ENCODE measurements around the gene FASTKD1. TPM values are rescaled to one million over a fixed set of nuclear protein-coding genes. Genes with fewer than 3 reads are reported as not detected.
"Not testable (repeated sequence)": the region's sequence is repeated elsewhere in the genome, so short reads cannot be mapped to it uniquely, and the experiment has no call there.

FASTKD1 gene
- total RNA-seq (10 to 100 TPM; 12.3 to 24.2 TPM), polyA plus RNA-seq (10 to 100 TPM in 1 of 2 donors, 1 to 10 TPM in 1; 7.0 to 17.6 TPM)
- long read RNA-seq, donor 1, partial matches to known transcripts = 1 of 9 reads
- long read RNA-seq, donor 1, other reads (novel, unspliced or antisense) = 5 of 9 reads
- long read RNA-seq, donor 2, partial matches to known transcripts = 0 of 4 reads
- long read RNA-seq, donor 2, other reads (novel, unspliced or antisense) = 3 of 4 reads

- peak; percentile 96 for ATAC-seq (ENCODE audit: low FRiP score)
- intact Hi-C loops (cut with DNase I) = no loop called here
- peak; percentile 94 to 96 for DNase-seq
- peak within 1 kb of the TSS; percentile 81 to 100 for H3K4me3 ChIP-seq (ENCODE audit: low read length in 2 of 2)
- peaks cover 0 to 4% of the 10 kb centered on the region in 2 donors for H3K4me1 ChIP-seq (ENCODE audit: control insufficient read depth in 1 of 2, insufficient read depth in 2 of 2, low read length in 2 of 2)
- no peaks in the 10 kb centered on the region for H3K27me3 ChIP-seq (ENCODE audit: control insufficient read depth in 1 of 2, insufficient read depth in 2 of 2, low read length in 1 of 2)
- H3K36me3 ChIP-seq (ENCODE audit: control insufficient read depth in 1 of 2, insufficient read depth in 2 of 2, low read length in 1 of 2) = no peaks in the 10 kb centered on the region
- 1% methylated on average over 33 of the region's 33 CpGs for WGBS, 2 donors
- peak within 1 kb of the TSS in 1 of 2 donors; percentile 51 for H3K27ac ChIP-seq (ENCODE audit: low read depth in 1 of 2, low read length in 2 of 2)
- no peaks in the 10 kb centered on the region for H3K9me3 ChIP-seq (ENCODE audit: control insufficient read depth, low read length)
These were observed at the start of gene FASTKD1 for GRCh38 chr2:169573160-169573973. TSS of gene FASTKD1 (minus strand) at chr2:169573865. CDS start at chr2:169572029, 1,836 bp downstream.

GRCh38 chr2:169623235-169623634 is 49.6 kb upstream of the FASTKD1 start:
- H3K27ac ChIP-seq (ENCODE audit: low read depth in 1 of 2, low read length in 2 of 2) = no peak overlapping the region
- intact Hi-C loops (cut with DNase I) = no loop called here
- H3K36me3 ChIP-seq (ENCODE audit: control insufficient read depth in 1 of 2, insufficient read depth in 2 of 2, low read length in 1 of 2) = peaks cover 0 to 4% of the 10 kb centered on the region in 2 donors
- no peaks in the 10 kb centered on the region for H3K4me1 ChIP-seq (ENCODE audit: control insufficient read depth in 1 of 2, insufficient read depth in 2 of 2, low read length in 2 of 2)
- no peak overlapping the region for H3K4me3 ChIP-seq (ENCODE audit: low read length in 2 of 2)
- 85 to 87% methylated on average over 4 of the region's 4 CpGs for WGBS, 2 donors
- H3K9me3 ChIP-seq (ENCODE audit: control insufficient read depth, low read length) = no peaks in the 10 kb centered on the region
- H3K27me3 ChIP-seq (ENCODE audit: control insufficient read depth in 1 of 2, insufficient read depth in 2 of 2, low read length in 1 of 2) = no peaks in the 10 kb centered on the region
- ATAC-seq (ENCODE audit: low FRiP score) (no peak), DNase-seq (no peak)

- ATAC-seq (ENCODE audit: low FRiP score) = no peak
- H3K27me3 ChIP-seq (ENCODE audit: control insufficient read depth in 1 of 2, insufficient read depth in 2 of 2, low read length in 1 of 2) = no peaks in the 10 kb centered on the region
- H3K9me3 ChIP-seq (ENCODE audit: control insufficient read depth, low read length) = no peaks in the 10 kb centered on the region
- H3K27ac ChIP-seq (ENCODE audit: low read depth in 1 of 2, low read length in 2 of 2) = no peak overlapping the region
- WGBS, 2 donors = 55 to 63% methylated on average over 1 of the region's 1 CpG
- intact Hi-C loops (cut with DNase I) = no loop called here
- no peak overlapping the region for H3K4me3 ChIP-seq (ENCODE audit: low read length in 2 of 2)
- peaks cover 0 to 2% of the 10 kb centered on the region in 2 donors for H3K36me3 ChIP-seq (ENCODE audit: control insufficient read depth in 1 of 2, insufficient read depth in 2 of 2, low read length in 1 of 2)
- DNase-seq = no peak
- H3K4me1 ChIP-seq (ENCODE audit: control insufficient read depth in 1 of 2, insufficient read depth in 2 of 2, low read length in 2 of 2) = no peaks in the 10 kb centered on the region
These were observed 46.8 kb upstream of the FASTKD1 start for GRCh38 chr2:169620509-169620908.

GRCh38 chr2:169619946-169620345 is 46.3 kb upstream of the FASTKD1 start:
- H3K4me1 ChIP-seq (ENCODE audit: control insufficient read depth in 1 of 2, insufficient read depth in 2 of 2, low read length in 2 of 2) = no peaks in the 10 kb centered on the region
- no peaks in the 10 kb centered on the region for H3K27me3 ChIP-seq (ENCODE audit: control insufficient read depth in 1 of 2, insufficient read depth in 2 of 2, low read length in 1 of 2)
- ATAC-seq (ENCODE audit: low FRiP score) = no peak
- no peak overlapping the region for H3K27ac ChIP-seq (ENCODE audit: low read depth in 1 of 2, low read length in 2 of 2)
- 46 to 50% methylated on average over 3 of the region's 3 CpGs for WGBS, 2 donors
- H3K36me3 ChIP-seq (ENCODE audit: control insufficient read depth in 1 of 2, insufficient read depth in 2 of 2, low read length in 1 of 2) = peaks cover 0 to 2% of the 10 kb centered on the region in 2 donors
- no peak overlapping the region for H3K4me3 ChIP-seq (ENCODE audit: low read length in 2 of 2)
- intact Hi-C loops (cut with DNase I) = no loop called here
- no peaks in the 10 kb centered on the region for H3K9me3 ChIP-seq (ENCODE audit: control insufficient read depth, low read length)
- no peak for DNase-seq

GRCh38 chr2:169615982-169616381 is 42.3 kb upstream of the FASTKD1 start:
- H3K4me1 ChIP-seq (ENCODE audit: control insufficient read depth in 1 of 2, insufficient read depth in 2 of 2, low read length in 2 of 2); H3K27me3 ChIP-seq (ENCODE audit: control insufficient read depth in 1 of 2, insufficient read depth in 2 of 2, low read length in 1 of 2); H3K27ac ChIP-seq (ENCODE audit: low read depth in 1 of 2, low read length in 2 of 2); ATAC-seq (ENCODE audit: low FRiP score); DNase-seq; H3K9me3 ChIP-seq (ENCODE audit: control insufficient read depth, low read length); H3K36me3 ChIP-seq (ENCODE audit: control insufficient read depth in 1 of 2, insufficient read depth in 2 of 2, low read length in 1 of 2); intact Hi-C loops (cut with DNase I); H3K4me3 ChIP-seq (ENCODE audit: low read length in 2 of 2): not testable (repeated sequence)
- 99 to 100% methylated on average over 1 of the region's 1 CpG for WGBS, 2 donors

GRCh38 chr2:169613876-169614275 is 40.2 kb upstream of the FASTKD1 start:
- H3K4me3 ChIP-seq (ENCODE audit: low read length in 2 of 2) = no peak overlapping the region
- H3K9me3 ChIP-seq (ENCODE audit: control insufficient read depth, low read length) = no peaks in the 10 kb centered on the region
- no peak for ATAC-seq (ENCODE audit: low FRiP score)
- intact Hi-C loops (cut with DNase I) = no loop called here
- peaks cover 2% of the 10 kb centered on the region in 2 donors for H3K36me3 ChIP-seq (ENCODE audit: control insufficient read depth in 1 of 2, insufficient read depth in 2 of 2, low read length in 1 of 2)
- DNase-seq = no peak
- H3K4me1 ChIP-seq (ENCODE audit: control insufficient read depth in 1 of 2, insufficient read depth in 2 of 2, low read length in 2 of 2) = no peaks in the 10 kb centered on the region
- 86 to 89% methylated on average over 2 of the region's 2 CpGs for WGBS, 2 donors
- H3K27ac ChIP-seq (ENCODE audit: low read depth in 1 of 2, low read length in 2 of 2) = no peak overlapping the region
- no peaks in the 10 kb centered on the region for H3K27me3 ChIP-seq (ENCODE audit: control insufficient read depth in 1 of 2, insufficient read depth in 2 of 2, low read length in 1 of 2)

- intact Hi-C loops (cut with DNase I) = no loop called here
- Histone ChIP-seq H3K9me3 (ENCODE audit: control insufficient read depth, low read length) (no peaks in the 10 kb centered on the region), H3K27me3 (ENCODE audit: control insufficient read depth in 1 of 2, insufficient read depth in 2 of 2, low read length in 1 of 2) (no peaks in the 10 kb centered on the region), H3K4me3 (ENCODE audit: low read length in 2 of 2) (no peak overlapping the region), H3K27ac (ENCODE audit: low read depth in 1 of 2, low read length in 2 of 2) (no peak overlapping the region), H3K36me3 (ENCODE audit: control insufficient read depth in 1 of 2, insufficient read depth in 2 of 2, low read length in 1 of 2) (peaks cover 2% of the 10 kb centered on the region in 2 donors), H3K4me1 (ENCODE audit: control insufficient read depth in 1 of 2, insufficient read depth in 2 of 2, low read length in 2 of 2) (no peaks in the 10 kb centered on the region)
- 79 to 81% methylated on average over 2 of the region's 2 CpGs for WGBS, 2 donors
- ATAC-seq (ENCODE audit: low FRiP score) (no peak), DNase-seq (no peak)
These were observed 35.6 kb upstream of the FASTKD1 start for GRCh38 chr2:169609264-169609663.

- DNase-seq (no peak), ATAC-seq (ENCODE audit: low FRiP score) (no peak)
- intact Hi-C loops (cut with DNase I) = no loop called here
- H3K27me3 ChIP-seq (ENCODE audit: control insufficient read depth in 1 of 2, insufficient read depth in 2 of 2, low read length in 1 of 2) = no peaks in the 10 kb centered on the region
- no peak overlapping the region for H3K4me3 ChIP-seq (ENCODE audit: low read length in 2 of 2)
- no peak overlapping the region for H3K27ac ChIP-seq (ENCODE audit: low read depth in 1 of 2, low read length in 2 of 2)
- no peaks in the 10 kb centered on the region for H3K9me3 ChIP-seq (ENCODE audit: control insufficient read depth, low read length)
- no peaks in the 10 kb centered on the region for H3K4me1 ChIP-seq (ENCODE audit: control insufficient read depth in 1 of 2, insufficient read depth in 2 of 2, low read length in 2 of 2)
- H3K36me3 ChIP-seq (ENCODE audit: control insufficient read depth in 1 of 2, insufficient read depth in 2 of 2, low read length in 1 of 2) = no peaks in the 10 kb centered on the region
These were observed 25.9 kb upstream of the FASTKD1 start for GRCh38 chr2:169599568-169599967.

- no peaks in the 10 kb centered on the region for H3K4me1 ChIP-seq (ENCODE audit: control insufficient read depth in 1 of 2, insufficient read depth in 2 of 2, low read length in 2 of 2)
- WGBS, 2 donors = 89 to 94% methylated on average over 2 of the region's 2 CpGs
- DNase-seq = no peak
- no peaks in the 10 kb centered on the region for H3K9me3 ChIP-seq (ENCODE audit: control insufficient read depth, low read length)
- H3K27ac ChIP-seq (ENCODE audit: low read depth in 1 of 2, low read length in 2 of 2) = no peak overlapping the region
- no peaks in the 10 kb centered on the region for H3K36me3 ChIP-seq (ENCODE audit: control insufficient read depth in 1 of 2, insufficient read depth in 2 of 2, low read length in 1 of 2)
- intact Hi-C loops (cut with DNase I) = no loop called here
- H3K4me3 ChIP-seq (ENCODE audit: low read length in 2 of 2) = no peak overlapping the region
- no peaks in the 10 kb centered on the region for H3K27me3 ChIP-seq (ENCODE audit: control insufficient read depth in 1 of 2, insufficient read depth in 2 of 2, low read length in 1 of 2)
- no peak for ATAC-seq (ENCODE audit: low FRiP score)
These were observed 25.3 kb upstream of the FASTKD1 start for GRCh38 chr2:169598982-169599381.

All from aorta (tissue), 5 donors.